ENCODE results near the gene AP1G2.

DNA sequence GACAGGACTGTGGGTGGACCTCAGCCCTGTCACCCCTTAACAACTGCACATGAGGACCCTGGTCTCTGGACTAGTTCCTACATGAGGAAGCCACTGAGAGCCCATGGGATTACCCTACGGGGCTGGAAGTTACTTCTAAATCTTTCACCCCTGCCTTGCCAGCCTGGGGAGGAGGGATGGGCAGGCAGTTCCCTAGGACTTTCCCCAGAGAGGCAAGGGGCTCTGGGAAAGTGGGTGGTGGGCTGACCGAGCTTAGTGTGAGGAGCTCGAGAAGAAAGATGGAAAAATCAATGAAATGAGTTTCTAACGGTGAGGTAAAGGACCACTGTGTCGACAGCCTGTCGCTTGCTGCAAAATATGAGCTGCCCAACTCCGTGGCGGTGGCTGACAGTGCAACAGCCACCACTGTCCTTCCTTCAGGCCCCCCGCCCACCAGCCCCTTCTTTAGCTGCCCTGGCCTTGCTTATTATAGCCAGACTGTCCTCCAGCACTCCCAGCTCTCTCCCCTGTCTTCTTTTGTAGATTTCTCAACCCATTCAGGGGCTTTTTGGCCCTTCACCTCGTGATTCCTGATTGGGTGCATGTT is 21.0 kb downstream of the AP1G2 start:
- TF ChIP-seq, protein P1, sequence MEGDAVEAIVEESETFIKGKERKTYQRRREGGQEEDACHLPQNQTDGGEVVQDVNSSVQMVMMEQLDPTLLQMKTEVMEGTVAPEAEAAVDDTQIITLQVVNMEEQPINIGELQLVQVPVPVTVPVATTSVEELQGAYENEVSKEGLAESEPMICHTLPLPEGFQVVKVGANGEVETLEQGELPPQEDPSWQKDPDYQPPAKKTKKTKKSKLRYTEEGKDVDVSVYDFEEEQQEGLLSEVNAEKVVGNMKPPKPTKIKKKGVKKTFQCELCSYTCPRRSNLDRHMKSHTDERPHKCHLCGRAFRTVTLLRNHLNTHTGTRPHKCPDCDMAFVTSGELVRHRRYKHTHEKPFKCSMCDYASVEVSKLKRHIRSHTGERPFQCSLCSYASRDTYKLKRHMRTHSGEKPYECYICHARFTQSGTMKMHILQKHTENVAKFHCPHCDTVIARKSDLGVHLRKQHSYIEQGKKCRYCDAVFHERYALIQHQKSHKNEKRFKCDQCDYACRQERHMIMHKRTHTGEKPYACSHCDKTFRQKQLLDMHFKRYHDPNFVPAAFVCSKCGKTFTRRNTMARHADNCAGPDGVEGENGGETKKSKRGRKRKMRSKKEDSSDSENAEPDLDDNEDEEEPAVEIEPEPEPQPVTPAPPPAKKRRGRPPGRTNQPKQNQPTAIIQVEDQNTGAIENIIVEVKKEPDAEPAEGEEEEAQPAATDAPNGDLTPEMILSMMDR (conservative IDR thresholded peaks at IDR 0.05; ENCODE audit: low read depth, low read length), result no peak
- TF ChIP-seq CEBPB (IDR thresholded peaks at IDR 0.05; ENCODE audit: low read depth, low read length), result no peak

Data from IMR-90 (cell line).